Liver (tissue), 9 donors: ENCODE data around the gene DSTYK. TPM values are rescaled to one million over a fixed set of nuclear protein-coding genes. Genes with fewer than 3 reads are reported as not detected.

Experiments used
- DNase-seq: peaks from one replicate; pipeline ENCODE4 v3.0.0-alpha.2; 2017; ENCODE audit warnings: low spot score
- H3K27ac ChIP-seq, 2 donors: one replicate each; pipeline ENCODE4 v1.7.0; 2013; ENCODE audit warnings: inconsistent platforms in 2 of 2, low read length in 2 of 2, control low read depth in 1 of 2, low read depth in 1 of 2, mild to moderate bottlenecking in 1 of 2
- H3K27me3 ChIP-seq, 4 donors: one replicate each; pipeline versions ENCODE4 v1.6.1 to v1.7.0; 2013; ENCODE audit warnings: low read length in 3 of 4, inconsistent platforms in 1 of 4, mild to moderate bottlenecking in 1 of 4, moderate library complexity in 1 of 4; ENCODE audit not compliant: control insufficient read depth in 4 of 4, insufficient read depth in 4 of 4
- H3K36me3 ChIP-seq, 4 donors: one replicate each; pipeline versions ENCODE4 v1.6.1 to v1.7.0; 2013; ENCODE audit warnings: low read length in 3 of 4, mild to moderate bottlenecking in 3 of 4, low read depth in 1 of 4, moderate library complexity in 1 of 4; ENCODE audit not compliant: control insufficient read depth in 4 of 4, insufficient read depth in 3 of 4
- H3K4me1 ChIP-seq, 4 donors: one replicate each; pipeline versions ENCODE4 v1.6.1 to v1.7.0; 2013; ENCODE audit warnings: low read length in 3 of 4, mild to moderate bottlenecking in 3 of 4, moderate library complexity in 1 of 4; ENCODE audit not compliant: control insufficient read depth in 4 of 4, insufficient read depth in 4 of 4
- H3K4me3 ChIP-seq, 3 donors: one replicate each; pipeline versions ENCODE4 v1.6.1 to v1.7.0; 2013; ENCODE audit warnings: low read length in 3 of 3, control low read depth in 1 of 3, low read depth in 1 of 3, mild to moderate bottlenecking in 1 of 3
- H3K9ac ChIP-seq, 2 donors: one replicate each; pipeline ENCODE4 v1.7.0; 2013; ENCODE audit warnings: low read length in 2 of 2, mild to moderate bottlenecking in 2 of 2, moderate library complexity in 2 of 2, control low read depth in 1 of 2, low read depth in 1 of 2
- H3K9me3 ChIP-seq, 4 donors: one replicate each; pipeline versions ENCODE4 v1.6.1 to v1.7.0; 2013; ENCODE audit warnings: low read length in 3 of 4; ENCODE audit not compliant: control insufficient read depth in 4 of 4
- CTCF ChIP-seq: fragments of 150-350 bp; IDR thresholded peaks from 2 replicates; pipeline ENCODE4 v1.5.1; 2017; ENCODE audit warnings: improper control_type of control experiment, low read depth, low read length; ENCODE audit not compliant: missing input control
- EGR1 ChIP-seq, 2 donors: IDR thresholded peaks; 2 replicates each; pipeline ENCODE4 v1.6.1; 2016 to 2018; ENCODE audit warnings: antibody characterized with exemption in 2 of 2, low read depth in 2 of 2
- FOXA1 ChIP-seq: IDR thresholded peaks from 2 replicates; pipeline ENCODE4 v1.6.1; 2016; ENCODE audit warnings: antibody characterized with exemption
- RAD21 ChIP-seq, 2 donors: IDR thresholded peaks; 2 replicates each; pipeline ENCODE4 v1.6.1; 2016; ENCODE audit warnings: antibody characterized with exemption in 2 of 2, mild to moderate bottlenecking in 2 of 2
- REST ChIP-seq: IDR thresholded peaks from 2 replicates; pipeline ENCODE4 v1.6.1; 2016; ENCODE audit warnings: antibody characterized with exemption, mild to moderate bottlenecking
- TAF1 ChIP-seq: conservative IDR thresholded peaks from 2 replicates; pipeline ENCODE4 v1.6.1; 2016; ENCODE audit warnings: antibody characterized with exemption, mild to moderate bottlenecking
- YY1 ChIP-seq: IDR thresholded peaks from 2 replicates; pipeline ENCODE4 v1.6.1; 2016; ENCODE audit warnings: antibody characterized with exemption, mild to moderate bottlenecking
- WGBS: extraction: QIAGEN DNeasy Blood & Tissue Kit; methylation state at CpG from one replicate; pipeline ENCODE4 v1.1.7; 2013; 5-methylcytosine and 5-hydroxymethylcytosine counted together
- polyA plus RNA-seq, 2 donors: library from polyadenylated mRNA; stranded (reverse) in 1 of 2; unstranded in 1 of 2; fragments of 200-250 nt in 1 of 2; fragments of >200 nt in 1 of 2; fragmentation: Nextera tagmentation in 1 of 2; extraction: Ambion mirVana in 1 of 2; gene quantifications; one replicate each; pipeline versions ENCODE4 v1.2.1 to v1.2.3, GENCODE V29; 2013 to 2015
- total RNA-seq, 2 donors: library from RNA; depleted of rRNA; stranded (reverse); fragments of >200 nt; gene quantifications; one replicate each; pipeline ENCODE4 v1.2.3, GENCODE V29; 2014
- TF ChIP-seq, protein P1 (sequence below): IDR thresholded peaks from 2 replicates; pipeline ENCODE4 v1.6.1; 2016; ENCODE audit warnings: antibody characterized with exemption
- donor health status: healthy.
- donor health status: healthy.
- donor health status: healthy.
- donor health status: healthy.
- donor health status: healthy.

Gene DSTYK
- total and polyA plus RNA-seq, 4 donors: 1.5 to 9.9 (median 3.0) TPM

DNA sequence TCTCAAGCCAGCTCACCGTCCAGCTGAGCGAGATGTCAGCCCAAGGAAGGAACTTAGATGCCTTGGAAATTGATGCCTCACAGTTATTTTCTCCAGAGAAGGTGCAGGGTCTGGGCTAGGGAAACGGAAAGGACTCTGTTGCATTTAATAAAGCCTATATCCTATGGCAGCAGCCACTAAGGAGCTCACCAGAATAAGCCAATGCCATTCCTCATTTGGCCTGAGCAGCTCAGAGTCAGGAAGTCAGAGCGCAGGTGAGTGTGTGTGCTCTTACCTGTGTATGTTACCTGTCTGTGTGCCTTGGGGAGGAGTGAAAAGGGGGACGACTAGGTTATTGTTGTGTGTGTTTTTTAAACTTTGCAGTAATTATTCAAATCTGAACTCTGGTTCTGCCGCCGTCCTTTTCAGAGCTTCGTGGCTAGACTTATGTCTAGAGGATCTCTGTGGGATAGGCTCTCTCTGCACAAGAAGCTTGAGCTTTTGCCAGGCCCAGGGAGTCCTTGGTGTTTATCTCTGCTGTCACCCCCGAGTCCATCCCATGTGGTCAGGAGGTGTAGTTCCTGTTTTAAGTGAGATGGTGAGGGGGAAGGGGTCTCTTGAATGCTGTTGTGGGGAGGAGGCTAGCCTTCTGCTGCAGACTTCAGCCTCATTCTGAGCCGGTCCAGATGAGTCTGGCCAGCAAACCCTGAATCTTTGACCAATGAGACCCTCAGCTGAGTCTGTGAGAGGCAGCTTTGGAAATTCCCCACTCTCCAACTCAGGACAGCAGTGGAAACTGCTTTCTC lies 18.6 kb upstream of the DSTYK start (continued):
- TF ChIP-seq, protein P1, sequence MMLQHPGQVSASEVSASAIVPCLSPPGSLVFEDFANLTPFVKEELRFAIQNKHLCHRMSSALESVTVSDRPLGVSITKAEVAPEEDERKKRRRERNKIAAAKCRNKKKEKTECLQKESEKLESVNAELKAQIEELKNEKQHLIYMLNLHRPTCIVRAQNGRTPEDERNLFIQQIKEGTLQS: no peak
- no peak for TF ChIP-seq CTCF
- TF ChIP-seq EGR1 (IDR thresholded peaks at IDR 0.05; ENCODE audit: low read depth in 2 of 2): no peak
- no peak for TF ChIP-seq FOXA1

DNA sequence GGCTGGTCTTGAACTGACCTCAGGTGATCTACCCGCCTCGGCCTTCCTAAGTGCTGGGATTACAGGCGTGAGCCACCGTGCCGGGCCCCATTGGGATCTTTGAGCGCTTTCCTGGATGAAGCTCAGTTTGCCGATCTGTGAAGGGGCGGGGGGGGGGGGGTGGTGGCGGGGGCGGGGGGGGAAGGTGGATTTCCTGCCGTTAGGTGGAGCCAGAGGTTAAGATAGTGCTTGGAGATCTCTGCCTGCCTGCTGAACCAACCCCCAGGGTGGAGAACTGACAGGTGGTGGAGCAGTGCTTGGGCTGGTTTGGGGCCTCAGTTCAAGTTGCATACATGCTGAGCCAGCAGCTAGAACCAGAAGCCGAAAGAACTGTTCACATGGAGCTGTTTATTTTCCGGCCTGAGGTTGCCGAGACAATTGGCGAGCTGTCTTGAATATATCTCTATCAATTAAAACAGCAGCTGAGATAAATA lies 17.9 kb upstream of the DSTYK start:
- Histone ChIP-seq H3K4me1 (peaks cover 0 to 28% (median 19%) of the 10 kb centered on the region in 4 donors), H3K36me3 (no peaks in the 10 kb centered on the region), H3K9me3 (no peaks in the 10 kb centered on the region), H3K4me3 (no peak overlapping the region), H3K27me3 (peaks cover 0 to 2% (median 0%) of the 10 kb centered on the region in 4 donors), H3K9ac (no peak overlapping the region), H3K27ac (no peak overlapping the region)
- TF ChIP-seq TAF1 (no peak), CTCF (peak; percentile 17), RAD21 (IDR thresholded peaks at IDR 0.05) (peak in 1 of 2 donors; percentile 33)
- TF ChIP-seq, protein P1: no peak
- DNase-seq: peak; percentile 75
- 8% methylated on average over 15 of the region's 15 CpGs for WGBS

DNA sequence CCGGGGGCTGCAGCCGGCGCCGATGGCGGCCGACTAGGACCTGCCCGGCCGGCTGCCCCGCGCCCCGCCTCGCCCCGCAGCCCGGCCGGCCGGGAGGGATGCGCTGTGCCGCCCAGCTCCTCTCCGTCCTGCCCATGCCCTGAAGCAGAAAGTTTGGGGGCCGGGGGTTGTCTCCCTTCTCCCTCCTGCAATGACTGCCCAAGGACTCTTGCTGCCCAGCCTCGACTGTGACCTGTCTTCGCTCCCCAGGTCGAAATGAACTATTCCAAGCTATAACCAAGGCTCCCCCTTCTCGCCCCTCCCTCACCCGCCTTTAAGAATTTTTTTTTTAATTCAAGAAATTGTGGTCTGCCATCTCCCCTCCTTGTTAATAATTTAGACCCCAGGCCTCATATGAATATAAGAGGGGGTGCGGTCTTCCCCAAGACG lies 16.6 kb upstream of the DSTYK start:
- no peaks in the 10 kb centered on the region for H3K36me3 ChIP-seq
- peak overlapping the region; percentile 18 to 66 (median 42) for H3K4me3 ChIP-seq
- no peak for DNase-seq
- no peak for TF ChIP-seq YY1
- no peak for TF ChIP-seq REST
- no peak overlapping the region for H3K9ac ChIP-seq
- 2% methylated on average over 27 of the region's 27 CpGs for WGBS
- H3K27ac ChIP-seq: no peak overlapping the region
- peaks cover 0 to 28% (median 19%) of the 10 kb centered on the region in 4 donors for H3K4me1 ChIP-seq
- H3K9me3 ChIP-seq: no peaks in the 10 kb centered on the region
- H3K27me3 ChIP-seq: peaks cover 0 to 2% (median 0%) of the 10 kb centered on the region in 4 donors
